CD14-positive monocyte (primary cell): ENCODE results near the gene NKX1-1. TPM values are rescaled to one million over a fixed set of nuclear protein-coding genes. Genes with fewer than 3 reads are reported as not detected.

Source experiments
- DNase-seq, 3 donors: peaks; one replicate each; pipeline ENCODE4 v3.0.0-alpha.2; 2011 to 2022
- H2AFZ ChIP-seq: 2 replicates; pipeline ENCODE4 v1.6.0; 2012; ENCODE audit warnings: mild to moderate bottlenecking, low read depth, low read length, inconsistent platforms; ENCODE audit not compliant: insufficient read depth, poor library complexity, severe bottlenecking
- H3K27ac ChIP-seq, 2 donors: 1 replicate in 1 of 2; 2 replicates in 1 of 2; pipeline ENCODE4 v1.5.1; 2012 to 2013; ENCODE audit warnings: low read length in 2 of 2, control low read depth in 1 of 2, inconsistent platforms in 1 of 2, low read depth in 1 of 2, mild to moderate bottlenecking in 1 of 2
- H3K27me3 ChIP-seq, 2 donors: one replicate each; pipeline versions ENCODE4 v1.6.0 to v1.6.1; 2011 to 2013; ENCODE audit warnings: low read length in 2 of 2; ENCODE audit not compliant: control insufficient read depth in 2 of 2, insufficient read depth in 2 of 2
- H3K36me3 ChIP-seq, 2 donors: replicated peaks in 1 of 2; 1 replicate in 1 of 2; 2 replicates in 1 of 2; pipeline versions ENCODE4 v1.5.1 to v1.6.1; 2012 to 2013; ENCODE audit warnings: low read length in 2 of 2, control low read depth in 1 of 2, inconsistent platforms in 1 of 2, mild to moderate bottlenecking in 1 of 2; ENCODE audit not compliant: insufficient read depth in 2 of 2, control insufficient read depth in 1 of 2
- H3K4me1 ChIP-seq, 2 donors: 1 replicate in 1 of 2; 2 replicates in 1 of 2; pipeline versions ENCODE4 v1.5.1 to v1.6.1; 2012 to 2013; ENCODE audit warnings: low read length in 2 of 2, control low read depth in 1 of 2, inconsistent platforms in 1 of 2, mild to moderate bottlenecking in 1 of 2, moderate library complexity in 1 of 2; ENCODE audit not compliant: insufficient read depth in 2 of 2, control insufficient read depth in 1 of 2
- H3K4me2 ChIP-seq: replicated peaks from 2 replicates; pipeline ENCODE3; 2012; ENCODE audit warnings: low read length, moderate library complexity, mild to moderate bottlenecking; ENCODE audit not compliant: poor library complexity, severe bottlenecking; ENCODE audit errors: extremely low read depth
- H3K4me3 ChIP-seq, 3 experiments: fragments of 200-600 bp in 1 of 3; sonication (generic) in 1 of 3; replicated peaks in 1 of 3; 1 replicate in 2 of 3; 2 replicates in 1 of 3; pipeline ENCODE4 v1.5.1; 2011 to 2013; ENCODE audit warnings: low read length in 3 of 3, mild to moderate bottlenecking in 3 of 3, control low read depth in 2 of 3, low read depth in 2 of 3, inconsistent platforms in 1 of 3, moderate library complexity in 1 of 3
- H3K79me2 ChIP-seq: 2 replicates; pipeline ENCODE4 v1.6.0; 2012; ENCODE audit warnings: mild to moderate bottlenecking, control low read depth, inconsistent platforms, low read length, moderate library complexity; ENCODE audit not compliant: insufficient read depth
- H3K9ac ChIP-seq: 2 replicates; pipeline ENCODE4 v1.6.0; 2017; ENCODE audit warnings: low read length, mild to moderate bottlenecking; ENCODE audit not compliant: insufficient read depth, poor library complexity, severe bottlenecking
- H3K9me3 ChIP-seq, 2 donors: replicated peaks in 1 of 2; 1 replicate in 1 of 2; 2 replicates in 1 of 2; pipeline versions ENCODE4 v1.5.1 to v1.6.1; 2012 to 2013; ENCODE audit warnings: low read length in 2 of 2, control low read depth in 1 of 2; ENCODE audit not compliant: control insufficient read depth in 1 of 2, insufficient read depth in 1 of 2
- H4K20me1 ChIP-seq: 2 replicates; pipeline ENCODE4 v1.6.0; 2012; ENCODE audit warnings: mild to moderate bottlenecking, low read length, control low read depth, moderate library complexity; ENCODE audit not compliant: insufficient read depth
- H3K27ac Mint-ChIP-seq, 7 donors: one replicate each; pipeline ENCODE4 v1.8.0; 2020; ENCODE audit warnings: mild to moderate bottlenecking in 7 of 7, mixed read lengths in 7 of 7, moderate library complexity in 6 of 7, inconsistent platforms in 2 of 7
- H3K27me3 Mint-ChIP-seq, 3 donors: one replicate each; pipeline ENCODE4 v1.8.0; 2021 to 2022; ENCODE audit warnings: low read depth in 3 of 3, mild to moderate bottlenecking in 3 of 3, mixed read lengths in 3 of 3, moderate library complexity in 3 of 3, inconsistent platforms in 1 of 3
- H3K36me3 Mint-ChIP-seq, 2 donors: one replicate each; pipeline ENCODE4 v1.8.0; 2020; ENCODE audit warnings: mixed read lengths in 2 of 2, inconsistent platforms in 1 of 2, mild to moderate bottlenecking in 1 of 2
- H3K4me1 Mint-ChIP-seq: one replicate; pipeline ENCODE4 v1.8.0; 2020; ENCODE audit warnings: mild to moderate bottlenecking, mixed read lengths
- H3K4me3 Mint-ChIP-seq, 2 donors: one replicate each; pipeline ENCODE4 v1.8.0; 2020; ENCODE audit warnings: mild to moderate bottlenecking in 2 of 2, mixed read lengths in 2 of 2, moderate library complexity in 1 of 2
- H3K9me3 Mint-ChIP-seq, 7 donors: one replicate each; pipeline ENCODE4 v1.8.0; 2020 to 2022; ENCODE audit warnings: mixed read lengths in 7 of 7, mild to moderate bottlenecking in 6 of 7, moderate library complexity in 6 of 7, inconsistent platforms in 2 of 7
- CTCF ChIP-seq: fragments of 200-600 bp; IDR thresholded peaks from one replicate; pipeline ENCODE4 v1.8.0; 2022; ENCODE audit warnings: antibody characterized with exemption, mild to moderate bottlenecking
- WGBS: methylation state at CpG from one replicate; pipeline ENCODE4 v1.1.5; 2013; ENCODE audit warnings: missing lambda C conversion rate; ENCODE audit not compliant: insufficient coverage; 5-methylcytosine and 5-hydroxymethylcytosine counted together
- intact Hi-C, 2 donors: fragments of 100-400 bp; cut with micrococcal nuclease; formaldehyde crosslinking; loops; one replicate each; pipeline versions ENCODE4 v1.15.0 to v1.15.1; 2023
- polyA plus RNA-seq, 3 donors: library from polyadenylated mRNA; depleted of rRNA in 1 of 3; unstranded in 2 of 3; stranded (reverse) in 1 of 3; fragments of 300-500 nt in 2 of 3; fragments of >200 nt in 1 of 3; fragmentation: Illumina TruSeq in 2 of 3; gene quantifications; 1 replicate in 2 of 3; 2 replicates in 1 of 3; pipeline ENCODE4 v1.2.3, GENCODE V29; 2012 to 2021

NKX1-1 gene
- polyA plus RNA-seq, 3 donors, result not detected

- H3K4me3 Mint-ChIP-seq, result no peak overlapping the region
- H3K9me3 Mint-ChIP-seq, result peaks cover 0 to 18% (median 9%) of the 10 kb centered on the region in 7 donors
- H3K9ac ChIP-seq, result no peak overlapping the region
- H3K4me2 ChIP-seq, result no peak overlapping the region
- 97% methylated on average over 17 of the region's 18 CpGs for WGBS
- no peak overlapping the region for H2AFZ ChIP-seq
- H3K4me1 ChIP-seq, result no peaks in the 10 kb centered on the region
- peaks cover 23 to 70% of the 10 kb centered on the region in 2 donors for H3K36me3 ChIP-seq
- peak overlapping the region in 1 of 7 donors; percentile 46 for H3K27ac Mint-ChIP-seq
- H3K36me3 Mint-ChIP-seq, result peaks cover 44 to 86% of the 10 kb centered on the region in 2 donors
- H3K4me3 ChIP-seq, result no peak overlapping the region
- no peaks in the 10 kb centered on the region for H3K4me1 Mint-ChIP-seq
- H3K27me3 Mint-ChIP-seq, result peaks cover 0 to 2% (median 0%) of the 10 kb centered on the region in 3 donors
- intact Hi-C loops, result no loop called here
- H3K79me2 ChIP-seq, result no peaks in the 10 kb centered on the region
- H4K20me1 ChIP-seq, result no peaks in the 10 kb centered on the region
- no peaks in the 10 kb centered on the region for H3K27me3 ChIP-seq
- H3K9me3 ChIP-seq, result peaks cover 0 to 15% of the 10 kb centered on the region in 2 donors
- no peak for DNase-seq
- no peak for TF ChIP-seq CTCF
- no peak overlapping the region for H3K27ac ChIP-seq
Observed at GRCh38 chr4:1369091-1369450, 37.2 kb downstream of the NKX1-1 start.

- H3K36me3 Mint-ChIP-seq, result peaks cover 40 to 82% of the 10 kb centered on the region in 2 donors
- DNase-seq, result no peak
Observed at GRCh38 chr4:1368421-1369090, 37.7 kb downstream of the NKX1-1 start.

More at GRCh38 chr4:1368421-1369090, 37.7 kb downstream of the NKX1-1 start:
- no peaks in the 10 kb centered on the region for H3K4me1 ChIP-seq
- no peaks in the 10 kb centered on the region for H3K27me3 ChIP-seq
- H3K4me3 ChIP-seq, result no peak overlapping the region
- H4K20me1 ChIP-seq, result no peaks in the 10 kb centered on the region
- TF ChIP-seq CTCF, result no peak
- H3K4me1 Mint-ChIP-seq, result no peaks in the 10 kb centered on the region
- peaks cover 0 to 2% (median 0%) of the 10 kb centered on the region in 3 donors for H3K27me3 Mint-ChIP-seq
- H3K79me2 ChIP-seq, result no peaks in the 10 kb centered on the region
- no peak overlapping the region for H3K9ac ChIP-seq
- H3K27ac ChIP-seq, result no peak overlapping the region
- H3K4me3 Mint-ChIP-seq, result no peak overlapping the region
- H3K4me2 ChIP-seq, result no peak overlapping the region
- no peak overlapping the region for H2AFZ ChIP-seq
- peaks cover 19 to 65% of the 10 kb centered on the region in 2 donors for H3K36me3 ChIP-seq
- WGBS, result 97% methylated on average over 18 of the region's 24 CpGs
- H3K9me3 Mint-ChIP-seq, result peaks cover 0 to 18% (median 9%) of the 10 kb centered on the region in 7 donors
- peak overlapping the region in 1 of 7 donors; percentile 46 for H3K27ac Mint-ChIP-seq
- intact Hi-C loops, result no loop called here
- H3K9me3 ChIP-seq, result peaks cover 0 to 15% of the 10 kb centered on the region in 2 donors
